Stomach (tissue), 4 donors: Measurements from ENCODE around the gene ELP4.

ENCODE experiments used
- POLR2A ChIP-seq, 4 donors: fragments of 450-650 bp; IDR thresholded peaks; one replicate each; pipeline ENCODE4 v1.6.1; 2016; ENCODE audit warnings: antibody characterized with exemption in 4 of 4, control low read depth in 2 of 4, mild to moderate bottlenecking in 1 of 4, moderate library complexity in 1 of 4
- TF ChIP-seq, protein P1 (sequence below), 7 experiments: fragments of 450-650 bp in 4 of 7; fragments of 200-600 bp in 3 of 7; sonication (generic) in 3 of 7; IDR thresholded peaks; one replicate each; pipeline ENCODE4 v1.5.1; 2016 to 2019; ENCODE audit warnings: antibody characterized with exemption in 7 of 7, control low read depth in 2 of 7, mild to moderate bottlenecking in 1 of 7

DNA sequence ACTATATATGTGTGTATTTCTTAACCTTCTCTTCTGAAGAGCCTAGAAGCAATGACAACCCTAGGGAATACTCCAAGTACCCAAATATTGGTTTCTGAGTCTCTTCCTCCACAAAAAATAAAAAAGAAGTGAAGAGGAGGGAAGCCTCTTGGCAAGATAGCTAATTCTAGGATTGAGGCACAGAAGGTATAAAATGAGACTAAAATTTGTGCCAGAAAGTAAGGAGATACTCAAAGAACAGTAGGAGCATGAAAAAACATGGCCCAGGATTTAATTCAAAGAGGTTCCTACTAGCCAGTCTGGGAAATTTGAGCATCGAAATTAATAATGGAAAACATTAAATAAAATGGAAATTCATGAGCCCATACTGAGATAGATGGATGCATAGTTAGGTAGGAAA, 189.5 kb downstream of the ELP4 start:
- TF ChIP-seq POLR2A (IDR thresholded peaks at IDR 0.05): no peak
- TF ChIP-seq, protein P1, sequence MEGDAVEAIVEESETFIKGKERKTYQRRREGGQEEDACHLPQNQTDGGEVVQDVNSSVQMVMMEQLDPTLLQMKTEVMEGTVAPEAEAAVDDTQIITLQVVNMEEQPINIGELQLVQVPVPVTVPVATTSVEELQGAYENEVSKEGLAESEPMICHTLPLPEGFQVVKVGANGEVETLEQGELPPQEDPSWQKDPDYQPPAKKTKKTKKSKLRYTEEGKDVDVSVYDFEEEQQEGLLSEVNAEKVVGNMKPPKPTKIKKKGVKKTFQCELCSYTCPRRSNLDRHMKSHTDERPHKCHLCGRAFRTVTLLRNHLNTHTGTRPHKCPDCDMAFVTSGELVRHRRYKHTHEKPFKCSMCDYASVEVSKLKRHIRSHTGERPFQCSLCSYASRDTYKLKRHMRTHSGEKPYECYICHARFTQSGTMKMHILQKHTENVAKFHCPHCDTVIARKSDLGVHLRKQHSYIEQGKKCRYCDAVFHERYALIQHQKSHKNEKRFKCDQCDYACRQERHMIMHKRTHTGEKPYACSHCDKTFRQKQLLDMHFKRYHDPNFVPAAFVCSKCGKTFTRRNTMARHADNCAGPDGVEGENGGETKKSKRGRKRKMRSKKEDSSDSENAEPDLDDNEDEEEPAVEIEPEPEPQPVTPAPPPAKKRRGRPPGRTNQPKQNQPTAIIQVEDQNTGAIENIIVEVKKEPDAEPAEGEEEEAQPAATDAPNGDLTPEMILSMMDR (IDR thresholded peaks at IDR 0.05): no peak
